AG20443 (cell line): Measurements from ENCODE around the gene ARHGAP45.

ENCODE experiments used
- DNase-seq: peaks from one replicate; pipeline ENCODE4 v3.0.0; 2012; ENCODE audit warnings: low spot score, mixed read lengths

ARHGAP45 gene

DNA sequence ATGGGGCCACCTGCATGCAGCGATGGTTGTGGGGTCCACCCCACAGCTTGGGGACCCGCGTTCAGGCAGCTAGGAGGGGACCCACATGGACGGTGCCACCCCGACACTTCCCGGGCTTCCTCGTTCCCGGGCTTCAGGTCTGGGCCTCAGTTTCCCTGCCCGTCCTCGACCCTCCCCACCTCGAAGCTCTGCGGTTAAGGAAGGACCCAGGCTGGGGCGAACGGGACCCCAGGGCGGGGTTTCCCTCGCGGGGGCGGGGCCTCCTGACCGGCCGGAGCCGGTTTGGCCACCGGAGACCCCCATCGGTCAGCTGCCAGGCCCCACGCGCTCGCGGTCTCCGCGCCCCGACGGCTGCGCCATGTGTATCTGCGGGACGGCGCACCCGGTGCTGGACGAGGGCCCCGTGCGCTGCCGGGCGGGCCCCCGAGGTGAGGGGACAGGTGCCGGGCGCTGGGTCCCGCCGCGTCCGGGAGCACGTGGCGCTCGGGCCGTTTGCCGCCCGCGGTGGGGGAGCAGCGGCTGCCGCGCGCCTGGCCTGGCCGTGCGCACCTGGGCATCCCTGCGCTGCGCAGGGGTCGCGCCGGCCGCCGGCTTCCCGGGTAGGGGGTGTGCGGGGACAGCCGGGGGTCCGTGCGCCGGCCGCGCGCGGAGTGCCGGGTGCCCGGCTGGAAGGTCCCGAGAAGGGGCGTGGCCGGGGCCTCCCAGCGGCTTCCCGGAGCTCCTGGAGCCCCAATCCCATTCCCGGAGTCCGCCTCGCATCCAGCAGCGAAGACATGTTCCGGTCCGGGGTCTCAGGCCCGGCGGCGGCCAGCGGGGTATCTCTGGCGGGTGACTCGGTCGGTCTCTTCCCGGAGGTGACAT is 4.2 kb downstream of the ARHGAP45 start:
- peak; percentile 55 for DNase-seq

DNA sequence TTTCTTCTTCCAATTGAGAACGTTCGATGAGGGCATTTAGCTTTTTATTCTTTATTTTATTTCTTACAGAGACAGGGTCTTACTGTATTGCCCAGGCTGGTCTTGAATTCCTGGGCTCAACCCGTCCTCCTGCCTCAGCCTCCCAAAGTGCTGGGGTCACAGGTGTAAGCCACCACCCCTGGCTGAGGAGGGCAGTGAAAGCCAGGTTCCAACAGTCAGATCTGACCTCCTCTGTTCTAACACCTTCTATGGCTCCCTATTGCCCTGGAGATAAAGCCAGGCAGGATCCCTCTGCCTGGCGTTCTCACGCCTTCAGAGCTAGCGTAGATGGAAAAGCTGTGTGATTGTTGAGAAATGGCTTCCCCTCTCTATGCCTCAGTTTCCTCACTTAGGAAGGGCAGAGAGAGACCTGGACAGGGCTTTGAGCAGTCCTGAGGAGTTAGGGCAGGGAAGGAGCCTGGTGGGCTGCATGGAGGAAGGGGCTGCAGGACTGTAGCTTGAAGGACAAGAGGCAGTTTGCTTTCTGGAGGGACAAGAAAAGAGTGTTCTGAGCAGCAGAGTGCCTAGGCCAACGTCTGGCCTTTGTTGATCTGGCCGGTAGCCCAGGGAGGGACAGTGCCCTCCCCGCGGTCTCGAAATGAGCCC is 5.5 kb downstream of the ARHGAP45 start:
- no peak for DNase-seq

- DNase-seq = no peak
These were observed 6.3 kb downstream of the ARHGAP45 start for GRCh38 chr19:1073063-1073955.

GRCh38 chr19:1073956-1074517 is 7.1 kb downstream of the ARHGAP45 start:
- DNase-seq = no peak

DNA sequence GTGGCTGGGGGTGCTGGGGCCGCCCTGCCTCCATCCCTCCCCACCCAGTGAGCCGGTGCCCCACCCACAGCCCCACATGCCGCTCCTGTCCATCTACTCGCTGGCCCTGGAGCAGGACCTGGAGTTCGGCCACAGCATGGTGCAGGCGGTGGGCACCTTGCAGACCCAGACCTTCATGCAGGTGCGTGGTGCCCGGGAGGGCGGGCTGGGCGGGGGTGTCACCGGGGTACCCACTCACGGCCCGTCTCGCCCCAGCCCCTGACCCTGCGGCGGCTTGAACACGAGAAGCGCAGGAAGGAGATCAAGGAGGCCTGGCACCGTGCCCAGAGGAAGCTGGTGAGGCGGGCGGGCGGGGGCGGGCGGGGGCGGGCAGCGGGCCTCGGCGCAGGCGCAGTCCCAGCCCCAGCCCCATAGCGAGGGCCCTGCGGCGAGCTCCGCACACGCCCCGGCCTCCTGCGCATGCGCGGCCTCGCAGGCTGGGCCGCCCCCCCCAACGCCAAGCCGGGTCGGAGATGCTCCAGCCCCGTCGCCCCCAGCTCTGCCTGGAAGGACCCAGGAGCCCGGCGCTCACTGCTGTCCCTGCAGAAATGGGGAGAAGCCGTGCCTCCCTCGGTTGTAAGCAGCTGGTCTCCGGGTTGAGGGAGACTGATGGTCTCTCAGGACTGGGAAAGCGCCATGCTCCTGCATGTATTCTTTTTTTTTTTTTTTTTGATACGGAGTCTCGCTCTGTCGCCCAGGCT is 7.7 kb downstream of the ARHGAP45 start:
- no peak for DNase-seq

DNA sequence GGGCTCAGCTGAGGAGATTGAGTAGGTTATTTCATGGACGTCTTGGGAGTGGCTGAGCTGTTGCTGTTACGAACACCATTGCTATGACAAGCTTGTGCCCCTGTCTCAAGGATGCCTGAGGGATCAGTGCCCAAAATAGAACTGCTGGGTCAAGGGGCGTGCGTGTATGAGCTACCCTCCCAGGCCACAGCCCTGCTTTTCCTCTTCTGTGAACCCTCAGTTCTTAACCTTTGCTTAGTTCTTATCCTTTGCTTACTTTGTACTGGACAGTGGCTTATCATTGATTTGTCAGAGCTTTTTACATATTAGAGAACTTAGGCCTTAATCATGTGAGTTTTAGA is 9.0 kb downstream of the ARHGAP45 start:
- DNase-seq = no peak

GRCh38 chr19:1076951-1077350 is 10.0 kb downstream of the ARHGAP45 start:
- DNase-seq = no peak

GRCh38 chr19:1079566-1080111 is 12.7 kb downstream of the ARHGAP45 start:
- DNase-seq = no peak

- no peak for DNase-seq
These were observed 13.6 kb downstream of the ARHGAP45 start for GRCh38 chr19:1080360-1081161.

DNA sequence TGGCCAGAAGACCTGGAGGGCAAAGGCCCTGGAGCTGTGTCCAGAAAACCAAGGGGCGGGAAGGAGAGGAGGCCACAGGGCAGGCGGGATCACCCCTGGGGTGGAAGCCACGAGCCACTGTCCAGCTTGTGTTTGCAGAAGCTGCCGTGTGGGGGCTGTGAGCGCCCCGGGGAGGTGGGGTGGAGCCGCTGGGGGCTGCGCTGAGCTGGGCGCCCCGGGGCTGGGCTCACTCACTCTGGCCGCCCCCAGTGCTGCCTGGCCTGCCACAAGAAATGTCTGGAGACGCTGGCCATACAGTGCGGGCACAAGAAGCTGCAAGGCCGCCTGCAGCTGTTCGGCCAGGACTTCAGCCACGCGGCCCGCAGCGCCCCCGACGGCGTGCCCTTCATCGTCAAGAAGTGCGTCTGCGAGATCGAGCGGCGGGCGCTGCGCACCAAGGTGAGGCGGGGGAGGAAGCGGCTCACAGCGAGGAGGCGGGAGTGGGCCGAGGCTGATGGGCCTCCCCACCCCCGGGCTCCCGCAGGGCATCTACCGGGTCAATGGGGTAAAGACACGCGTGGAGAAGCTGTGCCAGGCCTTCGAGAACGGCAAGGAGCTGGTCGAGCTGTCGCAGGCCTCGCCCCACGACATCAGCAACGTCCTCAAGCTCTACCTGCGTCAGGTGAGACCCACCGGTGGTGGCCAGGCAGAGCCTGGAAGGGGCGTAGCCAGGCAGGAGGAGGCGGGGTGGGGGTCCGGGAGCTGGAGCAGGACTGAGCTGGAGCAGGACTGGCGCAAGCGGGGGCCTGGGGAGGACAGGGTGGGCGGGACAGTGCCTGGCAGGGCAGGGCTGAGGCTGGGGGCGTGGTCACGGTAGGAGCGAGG is 14.6 kb downstream of the ARHGAP45 start:
- no peak for DNase-seq

DNA sequence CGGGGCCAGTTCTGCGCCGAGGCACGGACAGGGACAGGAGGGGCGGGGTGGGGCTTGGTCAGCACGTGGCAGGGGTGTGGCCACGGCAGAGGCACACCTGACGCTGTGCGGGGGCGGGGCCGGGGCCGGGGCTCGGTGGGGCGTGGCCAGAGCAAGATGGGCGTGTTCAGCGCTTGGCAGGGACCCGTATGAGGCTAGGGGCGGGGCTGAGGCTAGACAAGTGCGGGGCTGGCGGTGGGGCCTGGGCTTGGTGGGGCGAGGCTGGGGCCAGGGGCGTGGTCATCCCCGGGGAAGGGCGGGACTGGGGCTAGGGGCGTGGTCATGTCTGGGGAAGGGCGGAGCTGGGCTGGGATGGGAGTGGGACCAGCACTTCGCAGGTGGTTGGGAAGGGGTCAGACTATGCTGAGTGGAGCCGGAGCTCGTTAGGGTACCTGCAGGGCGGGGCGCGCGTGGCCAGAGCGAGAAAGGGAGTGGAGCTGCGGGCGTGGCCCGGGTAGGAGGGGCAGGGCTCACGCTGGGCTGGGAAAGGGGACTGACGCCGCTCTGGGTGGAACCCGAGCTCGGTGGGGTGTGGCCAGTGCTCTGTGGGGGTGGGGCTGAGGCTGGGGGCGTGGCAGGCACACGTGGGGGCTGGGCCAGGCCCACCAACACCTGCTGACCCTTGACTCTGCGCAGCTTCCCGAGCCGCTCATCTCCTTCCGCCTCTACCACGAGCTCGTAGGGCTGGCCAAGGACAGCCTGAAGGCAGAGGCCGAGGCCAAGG is 15.4 kb downstream of the ARHGAP45 start:
- DNase-seq = peak; percentile 78

DNA sequence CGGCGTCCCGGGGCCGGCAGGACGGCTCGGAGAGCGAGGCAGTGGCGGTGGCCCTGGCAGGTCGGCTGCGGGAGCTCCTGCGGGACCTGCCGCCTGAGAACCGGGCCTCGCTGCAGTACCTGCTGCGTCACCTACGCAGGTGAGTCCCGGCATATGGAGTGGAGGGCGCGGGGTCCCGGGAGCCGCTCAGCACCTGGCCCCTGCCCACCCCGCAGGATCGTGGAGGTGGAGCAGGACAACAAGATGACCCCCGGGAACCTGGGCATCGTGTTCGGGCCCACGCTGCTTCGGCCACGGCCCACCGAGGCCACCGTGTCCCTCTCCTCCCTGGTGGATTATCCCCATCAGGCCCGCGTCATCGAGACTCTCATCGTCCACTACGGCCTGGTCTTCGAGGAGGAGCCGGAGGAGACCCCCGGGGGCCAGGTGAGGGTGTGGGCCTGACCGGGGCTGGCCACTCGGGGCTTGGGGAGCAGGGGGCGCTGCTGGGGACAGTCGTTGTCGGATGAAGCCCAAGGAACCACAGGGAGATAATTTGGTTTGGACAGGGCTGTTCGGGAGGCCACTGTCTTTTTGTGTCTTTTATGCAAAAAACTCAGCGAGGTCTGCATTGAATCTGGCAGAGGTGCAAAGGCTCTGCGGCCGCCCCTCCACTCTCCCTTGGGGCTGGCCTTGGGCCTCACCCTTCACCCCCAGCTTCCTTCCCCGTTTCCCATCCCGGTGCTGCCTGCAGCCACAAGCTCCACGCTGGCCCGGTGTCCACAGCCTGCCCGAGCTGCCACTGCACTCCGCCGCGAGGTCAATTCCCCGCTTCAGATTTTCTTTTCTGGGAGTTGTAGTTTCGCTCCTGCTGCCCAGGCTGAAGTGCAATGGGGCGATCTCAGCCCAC is 16.2 kb downstream of the ARHGAP45 start:
- DNase-seq = no peak

DNA sequence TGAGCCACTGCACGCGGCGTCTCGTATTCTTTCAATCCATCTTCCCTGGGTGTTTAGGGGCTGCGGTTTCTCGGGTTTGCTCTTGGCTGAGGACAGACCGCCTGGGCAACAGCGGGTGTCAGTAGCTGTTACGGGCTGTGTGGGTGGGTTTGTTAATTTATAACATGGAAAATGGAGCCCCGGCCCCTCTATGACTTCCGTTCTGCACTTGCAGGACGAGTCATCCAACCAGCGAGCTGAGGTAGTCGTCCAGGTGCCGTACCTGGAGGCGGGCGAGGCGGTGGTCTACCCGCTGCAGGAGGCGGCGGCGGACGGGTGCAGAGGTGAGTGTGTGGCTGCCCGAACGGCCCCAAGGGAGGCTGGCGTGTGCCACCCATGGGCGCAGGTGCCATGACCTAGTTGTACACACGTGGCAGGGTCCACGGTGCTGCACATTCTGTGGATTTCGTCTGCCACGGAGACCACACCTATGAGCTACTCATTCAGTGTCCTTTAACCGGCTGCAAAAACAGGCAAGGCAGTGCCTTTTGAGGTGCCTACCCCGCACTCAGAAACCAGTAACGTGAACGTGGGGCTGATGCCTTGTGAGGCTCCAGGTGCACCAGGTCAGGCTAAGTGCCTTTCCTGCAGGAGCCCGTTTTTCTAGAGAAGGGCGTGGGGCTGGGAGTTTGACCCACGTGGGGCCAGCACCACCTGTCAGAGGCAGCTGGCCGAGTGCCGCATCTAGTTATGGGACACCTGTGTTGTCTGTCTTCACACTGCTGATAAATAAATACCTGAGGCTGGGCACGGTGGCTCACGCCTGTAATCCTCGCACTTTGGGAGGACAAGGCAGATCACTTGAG is 17.3 kb downstream of the ARHGAP45 start:
- no peak for DNase-seq

DNA sequence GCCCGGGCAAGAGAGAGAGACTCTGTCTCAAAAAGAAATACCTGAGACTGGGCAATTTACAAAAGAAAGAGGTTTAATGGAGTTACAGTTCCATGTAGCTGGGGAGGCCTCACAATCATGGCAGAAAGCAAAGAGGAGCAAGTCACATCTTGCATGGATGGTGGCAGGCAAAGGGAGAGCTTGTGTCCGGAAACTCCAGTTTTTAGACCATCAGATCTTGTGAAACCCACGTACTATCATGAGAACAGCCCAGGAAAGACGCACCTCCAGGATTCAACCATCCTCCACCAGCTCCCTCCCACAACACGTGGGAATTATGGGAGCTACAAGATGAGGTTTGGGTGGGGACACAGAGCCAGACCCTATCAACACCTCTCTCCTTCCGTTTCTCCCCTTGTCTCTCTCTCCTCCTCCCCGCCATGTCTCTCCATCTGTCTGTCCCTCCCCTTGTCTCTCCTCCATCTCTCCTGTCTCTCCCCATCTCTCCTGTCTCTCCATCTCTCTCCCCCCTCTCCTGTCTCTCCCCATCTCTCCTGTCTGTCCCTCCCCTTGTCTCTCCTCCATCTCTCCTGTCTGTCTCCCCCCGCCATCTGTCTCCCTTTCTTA is 18.2 kb downstream of the ARHGAP45 start:
- DNase-seq = no peak

- DNase-seq = no peak
These were observed 18.9 kb downstream of the ARHGAP45 start for GRCh38 chr19:1085676-1086442.

- DNase-seq = no peak
These were observed 19.6 kb downstream of the ARHGAP45 start for GRCh38 chr19:1086613-1087012.
